GM23248 (cell line): Measurements from ENCODE around the gene NYAP2.

Experiments used
- EZH2 ChIP-seq: fragments of 200-600 bp; sonication (generic); IDR thresholded peaks from 2 replicates; pipeline ENCODE4 v1.6.1; 2018; ENCODE audit warnings: antibody characterized with exemption, mild to moderate bottlenecking; ENCODE audit not compliant: insufficient read depth, poor library complexity, severe bottlenecking
- EZH2phosphoT487 ChIP-seq: fragments of 200-600 bp; sonication (generic); IDR thresholded peaks from 2 replicates; pipeline ENCODE4 v1.6.1; 2018; ENCODE audit warnings: antibody characterized with exemption, moderate library complexity, mild to moderate bottlenecking, low read depth; ENCODE audit not compliant: insufficient read depth

DNA sequence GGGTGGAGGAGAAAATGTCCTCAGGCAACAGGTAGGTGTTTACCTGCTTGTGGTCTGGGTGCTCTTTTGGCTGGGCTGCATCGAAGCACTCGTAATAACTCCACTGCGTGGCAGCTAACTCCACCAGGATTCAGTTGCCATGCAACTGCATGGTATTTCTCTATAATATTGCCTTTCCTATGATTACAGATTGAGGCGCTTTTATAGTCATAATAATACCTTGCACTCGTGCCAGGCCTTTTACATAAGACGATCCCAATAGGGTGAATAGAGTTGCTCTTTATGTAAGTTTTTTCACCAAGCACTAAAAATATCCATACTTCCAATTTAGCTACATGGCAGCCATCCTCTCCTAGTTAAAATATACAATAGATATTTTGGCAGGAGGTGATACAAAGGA is 19.7 kb upstream of the NYAP2 start:
- TF ChIP-seq EZH2phosphoT487: no peak
- TF ChIP-seq EZH2: no peak
